ENCODE data around the gene DCAF7.

Gene DCAF7

GRCh38 chr17:63526861-63527260 is 23.4 kb upstream of the DCAF7 start:
- Histone ChIP-seq H3K14ac (ENCODE audit: low read length) (no peak overlapping the region), H3K79me2 (ENCODE audit: control insufficient read depth, insufficient read depth, low read length, poor library complexity) (no peaks in the 10 kb centered on the region), H2AFZ (ENCODE audit: insufficient read depth, low read length, poor library complexity) (no peak overlapping the region), H3K9ac (ENCODE audit: low read length) (no peak overlapping the region), H3K9me3 (ENCODE audit: insufficient read depth, low read depth, low read length) (no peaks in the 10 kb centered on the region), H3K36me3 (ENCODE audit: control insufficient read depth in 1 of 2, insufficient read depth in 2 of 2, low read length in 2 of 2) (no peaks in the 10 kb centered on the region), H3K27ac (ENCODE audit: low read depth, low read length) (no peak overlapping the region), H4K91ac (ENCODE audit: low read depth, low read length) (no peak overlapping the region), H3K4me2 (ENCODE audit: low read length) (no peak overlapping the region), H3K4me3 (ENCODE audit: low read depth, low read length) (peak overlapping the region; percentile 20), H3K4ac (ENCODE audit: low read depth, low read length) (no peak overlapping the region), H2BK12ac (ENCODE audit: low read length) (no peak overlapping the region), H3K27me3 (ENCODE audit: insufficient read depth, low read length) (no peaks in the 10 kb centered on the region), H2BK5ac (ENCODE audit: low read depth, low read length, poor library complexity) (no peak overlapping the region), H3K23ac (ENCODE audit: low read length) (no peak overlapping the region), H4K8ac (ENCODE audit: low read depth, low read length) (no peak overlapping the region), H4K12ac (ENCODE audit: low read depth, low read length) (no peak overlapping the region), H2AK5ac (ENCODE audit: low read length) (no peak overlapping the region), H3K4me1 (ENCODE audit: control insufficient read depth in 1 of 2, insufficient read depth in 2 of 2, low read length in 2 of 2) (peaks cover 0 to 2% of the 10 kb centered on the region in 2 experiments), H3K18ac (ENCODE audit: low read length) (no peak overlapping the region), H2BK120ac (ENCODE audit: insufficient read depth, low read length, poor library complexity) (no peak overlapping the region), H3K79me1 (ENCODE audit: low read length) (no peaks in the 10 kb centered on the region)
- DNase-seq: no peak
- WGBS (ENCODE audit: extremely low coverage, insufficient coverage, insufficient read length): no CpG with 5 or more reads among the region's 5 CpGs

GRCh38 chr17:63528183-63528582 is 22.1 kb upstream of the DCAF7 start:
- Histone ChIP-seq H3K27me3 (ENCODE audit: insufficient read depth, low read length) (no peaks in the 10 kb centered on the region), H3K79me2 (ENCODE audit: control insufficient read depth, insufficient read depth, low read length, poor library complexity) (no peaks in the 10 kb centered on the region), H2BK5ac (ENCODE audit: low read depth, low read length, poor library complexity) (no peak overlapping the region), H3K9me3 (ENCODE audit: insufficient read depth, low read depth, low read length) (no peaks in the 10 kb centered on the region), H4K8ac (ENCODE audit: low read depth, low read length) (no peak overlapping the region), H2BK12ac (ENCODE audit: low read length) (no peak overlapping the region), H2BK120ac (ENCODE audit: insufficient read depth, low read length, poor library complexity) (no peak overlapping the region), H3K4me2 (ENCODE audit: low read length) (no peak overlapping the region), H2AK5ac (ENCODE audit: low read length) (no peak overlapping the region), H3K4me3 (ENCODE audit: low read depth, low read length) (no peak overlapping the region), H2AFZ (ENCODE audit: insufficient read depth, low read length, poor library complexity) (no peak overlapping the region), H3K36me3 (ENCODE audit: control insufficient read depth in 1 of 2, insufficient read depth in 2 of 2, low read length in 2 of 2) (no peaks in the 10 kb centered on the region), H3K27ac (ENCODE audit: low read depth, low read length) (no peak overlapping the region), H3K4me1 (ENCODE audit: control insufficient read depth in 1 of 2, insufficient read depth in 2 of 2, low read length in 2 of 2) (peaks cover 0 to 2% of the 10 kb centered on the region in 2 experiments), H4K91ac (ENCODE audit: low read depth, low read length) (no peak overlapping the region), H3K14ac (ENCODE audit: low read length) (no peak overlapping the region), H3K4ac (ENCODE audit: low read depth, low read length) (no peak overlapping the region), H3K79me1 (ENCODE audit: low read length) (no peaks in the 10 kb centered on the region), H3K23ac (ENCODE audit: low read length) (no peak overlapping the region), H3K18ac (ENCODE audit: low read length) (no peak overlapping the region), H4K12ac (ENCODE audit: low read depth, low read length) (no peak overlapping the region), H3K9ac (ENCODE audit: low read length) (no peak overlapping the region)
- DNase-seq: no peak
- no CpG with 5 or more reads among the region's 9 CpGs for WGBS (ENCODE audit: extremely low coverage, insufficient coverage, insufficient read length)

GRCh38 chr17:63529711-63530556 is 20.3 kb upstream of the DCAF7 start:
- Histone ChIP-seq H3K9ac (ENCODE audit: low read length) (no peak overlapping the region), H3K27ac (ENCODE audit: low read depth, low read length) (no peak overlapping the region), H2AK5ac (ENCODE audit: low read length) (no peak overlapping the region), H2BK12ac (ENCODE audit: low read length) (no peak overlapping the region), H3K36me3 (ENCODE audit: control insufficient read depth in 1 of 2, insufficient read depth in 2 of 2, low read length in 2 of 2) (no peaks in the 10 kb centered on the region), H3K18ac (ENCODE audit: low read length) (no peak overlapping the region), H4K8ac (ENCODE audit: low read depth, low read length) (no peak overlapping the region), H3K4ac (ENCODE audit: low read depth, low read length) (no peak overlapping the region), H3K14ac (ENCODE audit: low read length) (no peak overlapping the region), H3K4me2 (ENCODE audit: low read length) (no peak overlapping the region), H4K91ac (ENCODE audit: low read depth, low read length) (no peak overlapping the region), H2AFZ (ENCODE audit: insufficient read depth, low read length, poor library complexity) (no peak overlapping the region), H2BK120ac (ENCODE audit: insufficient read depth, low read length, poor library complexity) (no peak overlapping the region), H3K4me3 (ENCODE audit: low read depth, low read length) (no peak overlapping the region), H2BK5ac (ENCODE audit: low read depth, low read length, poor library complexity) (no peak overlapping the region), H3K9me3 (ENCODE audit: insufficient read depth, low read depth, low read length) (no peaks in the 10 kb centered on the region), H3K79me1 (ENCODE audit: low read length) (no peaks in the 10 kb centered on the region), H3K23ac (ENCODE audit: low read length) (no peak overlapping the region), H3K27me3 (ENCODE audit: insufficient read depth, low read length) (no peaks in the 10 kb centered on the region), H3K4me1 (ENCODE audit: control insufficient read depth in 1 of 2, insufficient read depth in 2 of 2, low read length in 2 of 2) (no peaks in the 10 kb centered on the region), H3K79me2 (ENCODE audit: control insufficient read depth, insufficient read depth, low read length, poor library complexity) (no peaks in the 10 kb centered on the region), H4K12ac (ENCODE audit: low read depth, low read length) (no peak overlapping the region)
- WGBS (ENCODE audit: extremely low coverage, insufficient coverage, insufficient read length): no CpG with 5 or more reads among the region's 26 CpGs
- no peak for DNase-seq

- no peak overlapping the region for H4K91ac ChIP-seq (ENCODE audit: low read depth, low read length)
- no peak overlapping the region for H2BK120ac ChIP-seq (ENCODE audit: insufficient read depth, low read length, poor library complexity)
- H3K79me2 ChIP-seq (ENCODE audit: control insufficient read depth, insufficient read depth, low read length, poor library complexity): no peaks in the 10 kb centered on the region
- no peak overlapping the region for H2AFZ ChIP-seq (ENCODE audit: insufficient read depth, low read length, poor library complexity)
- no peak overlapping the region for H2BK12ac ChIP-seq (ENCODE audit: low read length)
- no peaks in the 10 kb centered on the region for H3K36me3 ChIP-seq (ENCODE audit: control insufficient read depth in 1 of 2, insufficient read depth in 2 of 2, low read length in 2 of 2)
- H3K9ac ChIP-seq (ENCODE audit: low read length): no peak overlapping the region
- H3K14ac ChIP-seq (ENCODE audit: low read length): no peak overlapping the region
- no CpG with 5 or more reads among the region's 3 CpGs for WGBS (ENCODE audit: extremely low coverage, insufficient coverage, insufficient read length)
- no peak overlapping the region for H3K27ac ChIP-seq (ENCODE audit: low read depth, low read length)
- H2AK5ac ChIP-seq (ENCODE audit: low read length): no peak overlapping the region
- H2BK5ac ChIP-seq (ENCODE audit: low read depth, low read length, poor library complexity): no peak overlapping the region
- DNase-seq: no peak
- no peak overlapping the region for H4K8ac ChIP-seq (ENCODE audit: low read depth, low read length)
- H3K4ac ChIP-seq (ENCODE audit: low read depth, low read length): no peak overlapping the region
- H3K9me3 ChIP-seq (ENCODE audit: insufficient read depth, low read depth, low read length): peaks cover 2% of the 10 kb centered on the region
- H3K27me3 ChIP-seq (ENCODE audit: insufficient read depth, low read length): no peaks in the 10 kb centered on the region
- no peak overlapping the region for H3K4me2 ChIP-seq (ENCODE audit: low read length)
- H3K18ac ChIP-seq (ENCODE audit: low read length): no peak overlapping the region
- H3K4me3 ChIP-seq (ENCODE audit: low read depth, low read length): no peak overlapping the region
- no peaks in the 10 kb centered on the region for H3K4me1 ChIP-seq (ENCODE audit: control insufficient read depth in 1 of 2, insufficient read depth in 2 of 2, low read length in 2 of 2)
- H3K79me1 ChIP-seq (ENCODE audit: low read length): no peaks in the 10 kb centered on the region
- no peak overlapping the region for H3K23ac ChIP-seq (ENCODE audit: low read length)
- no peak overlapping the region for H4K12ac ChIP-seq (ENCODE audit: low read depth, low read length)
Observed at GRCh38 chr17:63530557-63531021, 19.7 kb upstream of the DCAF7 start.
